Caco-2 (cell line): ENCODE results near the gene TMCO5A. TPM values are rescaled to one million over a fixed set of nuclear protein-coding genes. Genes with fewer than 3 reads are reported as not detected.

Source experiments
- BruUV-seq: library from RNA; stranded (reverse); fragments of 400-500 nt; replicated peaks from 2 replicates; lab custom pipeline; 2021; lab: Mats Ljungman, UMichigan
- CTCF ChIA-PET: fragments of 300-600 bp; sonication (Branson Sonifier 250); formaldehyde crosslinking; loops from one replicate; lab custom pipeline; 2022; ENCODE audit warnings: antibody characterized with exemption; lab: Charles Lee
- POLR2A ChIA-PET: fragments of 300-600 bp; sonication (Branson Sonifier 250); formaldehyde crosslinking; loops from one replicate; lab custom pipeline; 2022; ENCODE audit warnings: antibody characterized with exemption; lab: Charles Lee
- DNase-seq, 2 experiments: peaks; one replicate each; pipeline versions ENCODE4 v3.0.0 to v3.0.0-alpha.2; 2020 to 2022
- H3K27me3 ChIP-seq: replicated peaks from 2 replicates; pipeline ENCODE4 v1.6.0; 2011; ENCODE audit warnings: low read length; ENCODE audit not compliant: control insufficient read depth, insufficient read depth
- H3K36me3 ChIP-seq: 2 replicates; pipeline ENCODE4 v1.5.1; 2011; ENCODE audit warnings: low read length; ENCODE audit not compliant: control insufficient read depth, insufficient read depth
- H3K4me1 ChIP-seq: fragments of 250-450 bp; sonication (Bioruptor Pico); 2 replicates; pipeline ENCODE4 v1.5.1; 2020; ENCODE audit warnings: mild to moderate bottlenecking
- H3K4me3 ChIP-seq: 2 replicates; pipeline ENCODE4 v1.5.1; 2011; ENCODE audit warnings: low read depth, mild to moderate bottlenecking, control low read depth, low read length
- H3K9me3 ChIP-seq: fragments of 250-450 bp; sonication (Bioruptor Pico); 2 replicates; pipeline ENCODE4 v1.5.1; 2020; ENCODE audit warnings: mild to moderate bottlenecking, moderate library complexity
- H3K27ac Mint-ChIP-seq: one replicate; pipeline ENCODE4 v1.8.0; 2022; ENCODE audit warnings: mixed read lengths; ENCODE audit not compliant: unreplicated experiment
- H3K27me3 Mint-ChIP-seq: one replicate; pipeline ENCODE4 v1.8.0; 2022; ENCODE audit warnings: mixed read lengths; ENCODE audit not compliant: insufficient read depth, unreplicated experiment
- H3K36me3 Mint-ChIP-seq: one replicate; pipeline ENCODE4 v1.8.0; 2022; ENCODE audit warnings: mild to moderate bottlenecking, mixed read lengths; ENCODE audit not compliant: insufficient read depth, unreplicated experiment
- H3K4me1 Mint-ChIP-seq: one replicate; pipeline ENCODE4 v1.8.0; 2022; ENCODE audit warnings: low read depth, mixed read lengths; ENCODE audit not compliant: unreplicated experiment
- H3K4me3 Mint-ChIP-seq: one replicate; pipeline ENCODE4 v1.8.0; 2022; ENCODE audit warnings: mild to moderate bottlenecking, moderate library complexity, mixed read lengths; ENCODE audit not compliant: unreplicated experiment
- H3K9me3 Mint-ChIP-seq: one replicate; pipeline ENCODE4 v1.8.0; 2022; ENCODE audit warnings: mixed read lengths; ENCODE audit not compliant: unreplicated experiment
- CTCF ChIP-seq, 2 experiments: fragments of 200-600 bp in 1 of 2; IDR thresholded peaks; 1 replicate in 1 of 2; 2 replicates in 1 of 2; pipeline versions ENCODE4 v1.5.1 to v1.8.0; 2011 to 2022; ENCODE audit warnings: antibody characterized with exemption in 1 of 2, control low read depth in 1 of 2, inconsistent platforms in 1 of 2, low read depth in 1 of 2, low read length in 1 of 2, mild to moderate bottlenecking in 1 of 2, moderate library complexity in 1 of 2; ENCODE audit not compliant: insufficient read depth in 1 of 2, severe bottlenecking in 1 of 2, unreplicated experiment in 1 of 2
- intact Hi-C: fragments of 100-400 bp; cut with micrococcal nuclease; formaldehyde crosslinking; loops from one replicate; pipeline ENCODE4 v1.10.0; 2022; ENCODE audit not compliant: unreplicated experiment
- total RNA-seq: library from RNA; stranded (reverse); gene quantifications from 2 replicates; pipeline ENCODE4 v1.2.3, GENCODE V29; 2022

TMCO5A gene
- total RNA-seq, 1 experiment from 2014 or later = not detected

GRCh38 chr15:37973856-37974255 lies 39.4 kb downstream of the TMCO5A start:
- Histone ChIP-seq H3K9me3 (no peaks in the 10 kb centered on the region), H3K4me1 (no peaks in the 10 kb centered on the region), H3K36me3 (no peaks in the 10 kb centered on the region), H3K27me3 (no peaks in the 10 kb centered on the region), H3K4me3 (no peak overlapping the region)
- no TSS peak for BruUV-seq
- H3K4me3 Mint-ChIP-seq = no peak overlapping the region
- intact Hi-C loops = no loop called here
- H3K36me3 Mint-ChIP-seq = no peaks in the 10 kb centered on the region
- TF ChIP-seq CTCF (IDR thresholded peaks at IDR 0.05; ENCODE audit: insufficient read depth in 1 of 2, low read depth in 1 of 2, low read length in 1 of 2, severe bottlenecking in 1 of 2, unreplicated experiment in 1 of 2) = no peak
- DNase-seq = no peak
- H3K9me3 Mint-ChIP-seq = no peaks in the 10 kb centered on the region
- H3K4me1 Mint-ChIP-seq = no peaks in the 10 kb centered on the region
- POLR2A ChIA-PET = no interaction called here
- H3K27me3 Mint-ChIP-seq = peaks cover 3% of the 10 kb centered on the region
- no peak overlapping the region for H3K27ac Mint-ChIP-seq
- CTCF ChIA-PET = no interaction called here

- Histone ChIP-seq H3K9me3 (no peaks in the 10 kb centered on the region), H3K4me1 (no peaks in the 10 kb centered on the region), H3K4me3 (no peak overlapping the region), H3K36me3 (no peaks in the 10 kb centered on the region), H3K27me3 (no peaks in the 10 kb centered on the region)
- POLR2A ChIA-PET = no interaction called here
- Mint-ChIP-seq H3K9me3 (no peaks in the 10 kb centered on the region), H3K4me3 (no peak overlapping the region), H3K27me3 (peaks cover 3% of the 10 kb centered on the region), H3K36me3 (no peaks in the 10 kb centered on the region), H3K4me1 (no peaks in the 10 kb centered on the region), H3K27ac (no peak overlapping the region)
- BruUV-seq = no TSS peak
- CTCF ChIA-PET = no interaction called here
- intact Hi-C loops = no loop called here
- TF ChIP-seq CTCF (IDR thresholded peaks at IDR 0.05; ENCODE audit: insufficient read depth in 1 of 2, low read depth in 1 of 2, low read length in 1 of 2, severe bottlenecking in 1 of 2, unreplicated experiment in 1 of 2) = no peak
- DNase-seq = no peak
Observed at GRCh38 chr15:37978231-37978630, 43.8 kb downstream of the TMCO5A start.

GRCh38 chr15:37979671-37980409 lies 45.4 kb downstream of the TMCO5A start:
- H3K4me1 Mint-ChIP-seq = no peaks in the 10 kb centered on the region
- no peaks in the 10 kb centered on the region for H3K27me3 ChIP-seq
- no peak overlapping the region for H3K4me3 ChIP-seq
- H3K9me3 ChIP-seq = no peaks in the 10 kb centered on the region
- intact Hi-C loops = no loop called here
- no peaks in the 10 kb centered on the region for H3K36me3 Mint-ChIP-seq
- no peak overlapping the region for H3K4me3 Mint-ChIP-seq
- H3K4me1 ChIP-seq = no peaks in the 10 kb centered on the region
- no peaks in the 10 kb centered on the region for H3K36me3 ChIP-seq
- no TSS peak for BruUV-seq
- no peaks in the 10 kb centered on the region for H3K9me3 Mint-ChIP-seq
- no peak for TF ChIP-seq CTCF (IDR thresholded peaks at IDR 0.05; ENCODE audit: insufficient read depth in 1 of 2, low read depth in 1 of 2, low read length in 1 of 2, severe bottlenecking in 1 of 2, unreplicated experiment in 1 of 2)
- no peak for DNase-seq
- H3K27me3 Mint-ChIP-seq = peaks cover 12% of the 10 kb centered on the region
- CTCF ChIA-PET = no interaction called here
- POLR2A ChIA-PET = no interaction called here
- no peak overlapping the region for H3K27ac Mint-ChIP-seq
